HG02798 (cell line): Measurements from ENCODE around the gene TBC1D14.
"Not testable (repeated sequence)": the region's sequence is repeated elsewhere in the genome, so short reads cannot be mapped to it uniquely, and the experiment has no call there.

Experiments used
- ATAC-seq: cut with Tn5 transposase; IDR thresholded peaks from one replicate; pipeline ENCODE4 v1.9.1; 2021; ENCODE audit warnings: mild to moderate bottlenecking; ENCODE audit not compliant: unreplicated experiment, poor library complexity

The TBC1D14 gene

DNA sequence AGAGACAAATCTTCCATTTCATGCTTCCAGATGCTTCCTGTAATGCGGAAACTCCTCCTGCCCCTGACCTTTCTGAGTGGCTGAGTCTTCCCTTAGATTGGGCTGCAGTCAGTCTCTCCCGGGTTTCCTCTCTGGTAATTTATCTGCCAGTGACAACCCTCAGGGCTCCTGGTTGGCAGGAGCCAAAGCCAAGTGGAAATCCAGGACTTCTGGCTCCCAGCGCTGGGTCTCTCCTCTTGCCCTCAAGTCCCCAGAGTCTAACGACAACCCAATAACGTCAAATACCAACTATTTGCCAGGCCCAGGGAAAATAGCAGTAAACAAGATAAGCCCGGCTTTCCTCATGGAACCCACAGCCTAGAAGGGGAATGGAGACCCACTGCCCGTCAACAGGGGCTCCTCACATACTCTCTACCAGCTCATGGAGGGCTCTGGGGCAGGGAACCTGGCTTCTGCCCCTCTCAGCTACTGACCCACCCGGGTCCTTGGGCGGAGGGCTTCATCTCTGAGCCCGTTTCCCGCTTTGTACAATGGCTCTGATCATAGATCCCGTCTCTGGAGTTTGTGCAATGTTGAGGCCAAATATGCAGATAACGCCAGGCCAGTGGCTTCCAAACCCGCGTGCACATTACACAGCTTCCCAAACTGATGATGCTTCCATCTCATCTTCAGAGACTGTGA, 1.1 kb upstream of the TBC1D14 start:
- ATAC-seq, result no peak

DNA sequence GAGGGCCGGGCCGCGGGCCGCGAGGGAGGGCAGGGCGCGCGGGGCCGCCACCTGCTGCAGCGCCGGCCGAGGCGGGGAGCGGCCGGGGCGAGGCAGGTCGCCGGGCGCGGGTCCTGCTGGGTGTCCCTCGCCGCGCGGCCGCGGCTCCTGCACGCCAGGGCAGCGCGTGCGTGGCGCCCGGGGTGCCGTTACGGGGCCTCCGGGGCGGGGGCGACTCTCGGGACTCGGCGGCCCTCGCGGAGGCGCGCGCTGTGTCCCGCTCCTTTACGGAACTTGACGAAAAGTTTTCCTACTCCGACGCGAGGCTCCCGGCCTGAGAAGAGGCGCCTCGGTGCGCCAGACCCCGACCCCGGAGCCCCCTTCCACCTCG, 329 bp downstream of the TBC1D14 start:
- peak; percentile 36 for ATAC-seq

DNA sequence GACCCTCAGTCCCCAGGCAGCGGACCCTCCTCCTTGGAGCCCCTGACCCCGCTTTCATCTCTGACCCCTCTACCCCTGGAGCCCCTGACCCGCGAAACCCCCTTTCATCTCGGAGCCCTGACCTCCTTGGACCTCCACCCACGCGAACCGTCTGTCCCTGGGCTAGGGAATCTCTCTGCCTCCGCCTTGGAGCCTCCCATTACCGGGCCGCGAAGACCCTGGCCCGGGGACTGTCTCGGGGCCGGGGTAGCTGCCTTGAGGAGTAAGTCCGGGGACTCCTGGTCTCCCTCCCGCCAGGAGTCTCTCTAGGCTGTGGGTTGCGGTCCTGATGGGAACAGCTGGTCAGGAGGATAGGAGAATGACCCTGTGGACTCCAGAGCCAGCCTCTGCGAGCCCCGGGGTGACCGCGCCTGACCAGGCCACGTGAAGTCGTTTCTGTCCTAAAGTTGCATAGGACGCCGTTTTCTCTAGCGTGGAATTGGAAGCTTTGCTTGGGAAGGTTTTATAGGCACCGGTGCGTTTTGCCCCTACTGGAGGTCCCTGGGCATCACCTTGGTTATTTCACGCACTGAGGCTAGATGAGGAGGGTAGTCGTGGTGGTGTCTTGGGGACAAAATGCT, 824 bp downstream of the TBC1D14 start:
- ATAC-seq, result no peak

DNA sequence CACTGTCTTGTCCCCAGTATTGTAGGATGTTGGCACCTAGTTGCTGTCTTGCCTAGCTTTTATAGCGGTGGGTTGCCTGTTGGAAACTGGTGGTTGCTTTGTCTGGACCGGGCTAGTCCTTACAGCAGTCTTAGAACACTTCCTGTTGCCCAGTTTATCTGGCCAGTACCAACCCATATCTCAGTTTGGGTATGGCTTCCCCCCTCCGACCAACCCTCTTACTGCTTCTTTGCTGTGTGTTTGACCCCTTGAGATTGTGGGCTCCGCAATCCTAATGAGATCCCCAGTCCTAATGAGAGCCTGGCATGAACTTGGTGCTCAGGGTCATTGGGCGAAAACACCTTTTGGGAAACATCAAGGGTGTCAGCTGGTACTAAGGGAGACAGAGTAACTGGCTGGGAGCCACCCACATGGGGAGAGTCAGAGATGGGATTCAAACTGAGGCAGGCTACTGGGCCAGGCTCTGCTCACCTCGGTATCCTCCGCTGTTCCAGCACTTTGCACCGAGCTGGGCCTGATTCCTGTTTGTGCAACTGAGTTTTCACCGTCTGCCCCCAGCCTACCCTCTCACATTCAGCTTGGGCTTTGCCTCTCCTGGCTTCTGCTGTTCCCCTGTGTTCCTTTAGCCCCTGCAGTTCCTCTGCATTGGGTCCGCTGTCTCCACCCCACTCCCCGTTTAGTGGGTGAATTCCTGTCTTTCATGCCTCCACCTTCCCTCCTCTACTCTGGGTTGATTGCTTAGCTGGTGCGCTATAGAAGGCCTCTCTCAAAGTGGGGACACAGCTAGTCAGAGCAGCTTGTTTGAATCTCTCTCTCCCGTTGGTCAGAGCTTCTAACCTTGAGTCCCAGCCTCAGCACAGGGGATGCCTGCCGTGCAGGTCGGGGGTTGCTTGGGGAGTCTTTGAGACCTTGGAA, 1.6 kb downstream of the TBC1D14 start:
- no peak for ATAC-seq

DNA sequence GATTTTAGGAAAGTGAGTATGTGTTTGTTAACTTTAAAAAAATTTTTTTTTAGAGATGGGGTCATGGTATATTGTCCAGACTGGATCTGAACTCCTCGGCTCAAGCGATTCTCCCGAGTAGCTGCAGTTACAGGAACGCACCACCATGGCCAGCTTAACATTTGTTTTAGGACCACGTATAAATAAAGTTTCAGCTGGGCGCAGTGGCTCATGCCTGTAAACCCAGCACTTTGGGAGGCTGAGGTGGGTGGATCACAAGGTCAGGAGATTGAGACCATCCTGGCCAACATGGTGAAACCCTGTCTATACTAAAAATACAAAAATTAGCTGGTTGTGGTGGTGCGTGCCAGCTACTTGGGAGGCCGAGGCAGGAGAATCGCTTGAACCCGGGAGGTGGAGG, 2.3 kb downstream of the TBC1D14 start:
- ATAC-seq, result not testable (repeated sequence)

DNA sequence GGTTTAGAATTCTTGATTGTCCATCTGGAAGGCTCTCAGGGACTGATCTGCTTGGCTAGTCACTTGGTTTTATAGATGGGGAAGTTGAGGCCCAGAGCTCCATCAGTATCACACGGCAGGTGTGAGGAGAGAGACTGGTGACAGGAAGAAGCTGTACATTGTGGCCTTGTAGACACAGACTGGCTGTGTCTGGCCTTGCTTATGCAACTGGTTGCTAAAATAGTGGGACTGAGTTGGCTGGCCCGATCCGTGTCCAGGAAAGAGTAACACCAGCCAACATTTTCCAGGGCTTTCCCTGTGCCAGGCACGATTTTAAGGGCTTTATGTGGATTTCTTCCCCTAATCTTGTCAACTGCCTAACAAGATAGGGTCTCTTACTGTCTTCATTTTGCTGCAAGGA, 2.8 kb downstream of the TBC1D14 start:
- ATAC-seq, result no peak

DNA sequence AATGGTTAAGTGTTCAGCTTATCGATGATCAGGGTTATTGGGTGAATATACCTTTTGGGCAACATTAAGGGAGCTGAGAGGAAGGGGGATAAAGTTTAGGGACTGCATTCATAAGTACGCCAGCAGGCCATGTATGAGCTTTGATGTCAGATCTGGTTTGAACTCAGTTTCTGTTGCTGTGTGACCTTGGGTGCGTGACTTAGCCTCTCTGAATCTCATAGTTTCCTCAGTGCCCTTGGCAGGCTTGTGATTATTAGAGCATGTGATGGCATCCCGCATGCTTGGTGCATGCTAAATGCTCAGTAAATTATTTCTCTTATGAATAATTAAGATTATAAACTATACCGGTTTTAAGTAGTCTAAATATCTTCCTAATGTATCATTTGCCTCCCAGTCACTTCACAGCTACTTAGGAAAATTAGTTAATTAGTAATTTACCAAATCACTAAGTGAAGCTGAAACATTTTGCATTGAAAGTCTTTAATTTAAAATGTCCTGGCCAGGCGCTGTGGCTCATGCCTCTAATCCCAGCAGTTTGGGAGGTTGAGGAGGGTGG, 3.8 kb downstream of the TBC1D14 start:
- ATAC-seq, result no peak

DNA sequence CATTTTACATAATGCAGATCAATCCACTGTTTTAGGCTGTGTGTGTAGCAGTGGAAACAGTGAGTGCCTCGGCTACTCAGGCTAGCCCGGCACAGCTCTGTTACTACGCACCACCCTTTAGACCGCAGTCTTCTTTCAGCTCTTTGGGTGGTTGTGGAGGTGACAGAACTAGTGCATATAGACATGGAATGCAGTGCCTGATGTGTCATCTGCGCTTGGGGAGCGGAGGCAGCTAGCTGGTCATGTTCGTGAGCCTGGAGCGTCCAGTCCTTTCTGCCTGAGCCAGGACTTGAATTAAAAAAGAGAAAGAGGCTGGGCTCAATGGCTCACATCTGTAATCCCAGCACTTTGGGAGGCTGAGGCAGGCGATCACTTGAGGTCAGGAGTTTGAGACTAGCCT, 4.8 kb downstream of the TBC1D14 start:
- no peak for ATAC-seq

DNA sequence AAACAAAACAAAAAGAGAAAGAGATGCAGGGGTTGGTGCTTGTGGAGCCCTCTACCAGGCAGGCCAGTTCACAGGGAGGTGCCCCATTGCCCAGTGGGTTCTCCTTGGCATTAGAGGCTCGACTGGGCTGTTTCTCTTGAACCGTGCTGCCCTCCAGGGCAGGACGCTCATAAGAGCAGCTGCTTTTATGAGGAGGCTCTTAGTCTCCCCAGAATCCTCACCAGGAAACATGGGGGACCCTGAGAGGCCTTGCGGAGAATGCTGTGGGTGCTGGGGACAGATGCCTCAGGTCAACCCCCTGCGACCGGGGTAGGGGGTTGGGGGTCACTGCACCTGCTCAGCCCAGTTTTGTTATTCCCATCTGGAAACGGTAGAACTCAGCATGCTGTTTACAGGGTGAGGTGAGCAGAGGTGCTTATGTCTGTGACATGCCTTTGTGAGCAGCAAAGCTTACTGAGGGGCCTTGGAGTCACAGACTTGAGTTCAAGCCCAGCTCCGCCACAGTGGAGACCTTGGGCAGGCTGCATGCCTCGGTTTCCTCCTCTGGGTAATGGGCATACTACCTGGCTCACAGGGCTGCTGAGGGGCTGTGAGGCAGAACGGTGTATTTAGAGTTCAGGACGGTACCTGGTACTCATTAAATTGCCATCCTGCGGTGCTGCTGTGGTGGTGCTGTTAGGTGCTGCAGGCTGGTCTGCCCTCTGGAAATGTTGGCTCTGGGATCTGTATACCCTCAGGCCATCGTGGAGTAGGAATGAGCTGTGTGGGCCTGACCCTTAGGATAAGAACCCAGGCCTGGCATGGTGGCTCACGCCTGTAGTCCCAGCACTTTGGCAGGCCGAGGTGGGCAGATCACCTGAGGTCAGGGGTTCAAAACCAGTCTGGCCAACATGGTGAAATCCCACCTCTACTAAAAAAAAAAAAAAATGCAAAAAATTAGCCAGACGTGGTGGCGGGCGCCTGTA, 5.7 kb downstream of the TBC1D14 start:
- no peak for ATAC-seq

DNA sequence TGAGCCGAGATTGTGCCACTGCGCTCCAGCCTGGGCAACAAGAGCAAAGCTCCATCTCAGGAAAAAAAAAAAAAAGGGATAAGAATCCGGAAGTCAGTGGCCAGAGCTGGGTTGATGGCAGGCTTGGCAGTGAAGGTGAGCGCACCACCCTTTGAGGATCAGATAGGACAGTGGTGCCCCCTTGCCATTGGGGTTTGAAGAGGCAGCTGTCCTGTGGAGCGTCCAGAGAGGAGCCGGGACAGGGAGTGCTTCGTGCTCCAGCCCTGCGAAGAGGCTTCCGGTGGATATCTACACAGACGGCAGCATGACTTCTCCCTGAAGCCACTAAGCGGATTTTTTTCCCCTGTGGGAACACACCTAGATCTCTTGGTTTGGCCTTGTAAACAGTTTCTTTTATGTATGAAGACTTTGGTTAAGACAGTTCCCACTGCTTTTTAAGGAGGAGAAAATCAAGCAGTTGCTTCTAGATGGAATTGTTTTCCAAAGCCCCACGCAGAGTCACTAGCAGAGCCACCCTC, 6.5 kb downstream of the TBC1D14 start:
- no peak for ATAC-seq

DNA sequence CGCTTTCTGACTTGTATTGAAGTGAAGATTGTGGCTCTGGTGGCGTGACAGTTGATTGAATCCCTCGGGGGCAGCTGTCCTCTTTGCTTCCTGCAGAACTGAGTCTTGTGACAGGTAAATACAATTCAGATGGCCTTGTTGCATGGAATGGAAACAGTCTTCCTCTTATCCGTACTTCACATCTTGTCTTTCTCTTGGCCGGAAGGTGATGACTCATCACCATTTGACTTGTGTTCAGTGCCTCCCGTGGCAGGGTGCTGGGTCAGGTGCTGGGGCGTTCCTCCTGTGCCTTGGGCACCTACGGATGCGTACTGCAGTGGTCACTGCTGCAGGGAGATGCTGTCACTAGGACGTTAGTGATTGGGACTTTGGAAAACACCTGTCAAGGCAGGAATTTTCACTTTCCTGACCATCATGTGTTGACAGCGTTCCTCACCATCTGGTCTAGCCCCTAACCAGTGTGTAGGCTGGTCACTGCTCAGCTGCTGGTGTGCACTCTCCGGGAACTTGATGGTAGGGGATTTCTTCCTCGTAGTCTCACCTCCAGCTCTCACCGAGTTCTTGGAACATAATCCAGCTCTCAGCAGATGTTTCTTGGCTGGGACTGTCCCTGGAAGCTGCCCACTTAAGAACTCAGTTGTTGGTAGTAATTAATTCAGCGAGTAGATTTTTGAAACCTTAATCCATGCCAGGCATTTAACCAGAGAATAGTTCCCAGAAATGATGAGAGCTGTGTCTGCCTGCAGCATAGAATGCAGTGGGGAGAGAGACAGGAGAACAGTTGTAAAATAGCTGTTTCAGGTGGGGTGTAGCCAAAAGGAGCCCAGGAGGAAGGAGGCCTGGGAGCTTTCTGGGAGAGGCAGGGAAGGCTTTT, 7.2 kb downstream of the TBC1D14 start:
- ATAC-seq, result no peak

DNA sequence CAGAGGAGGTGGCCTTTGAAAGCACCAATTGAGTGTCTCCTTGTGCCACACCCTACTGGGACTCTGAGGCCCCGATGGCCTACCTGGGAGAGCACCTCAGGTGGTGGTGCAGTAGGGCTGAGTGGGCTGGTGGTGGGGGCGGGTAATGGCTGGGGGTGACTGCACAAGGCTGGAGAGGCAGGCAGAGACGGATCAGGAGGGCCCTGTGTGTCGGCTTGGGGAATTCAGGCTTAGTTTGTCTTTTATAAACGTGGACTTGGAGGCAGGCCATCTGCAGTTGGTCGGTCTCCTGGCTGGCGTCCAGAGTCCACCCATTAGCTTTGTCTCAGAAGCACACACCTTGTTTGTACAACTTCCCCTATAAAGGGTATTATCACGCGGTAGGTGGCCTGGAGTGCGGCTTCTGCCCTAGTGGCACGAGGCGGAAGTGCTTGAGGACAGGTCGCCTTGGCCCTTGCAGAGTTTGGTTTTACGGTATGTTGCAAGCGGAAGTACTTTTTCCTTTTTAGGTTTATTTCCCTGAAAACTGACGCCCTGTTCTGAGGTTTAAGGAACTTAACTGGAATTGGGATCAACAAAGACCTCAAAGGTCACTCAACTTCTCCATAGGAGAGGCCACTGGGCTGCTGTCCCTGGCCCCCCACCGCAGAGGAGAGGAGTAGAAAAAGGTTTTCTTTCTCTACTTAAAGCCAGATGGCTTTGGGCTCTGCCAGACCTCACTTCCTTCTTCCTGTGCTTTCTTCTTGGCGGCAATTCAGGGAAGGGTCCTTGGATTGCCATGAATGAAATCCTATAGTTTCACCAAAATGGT, 8.0 kb downstream of the TBC1D14 start:
- ATAC-seq, result peak; percentile 70

DNA sequence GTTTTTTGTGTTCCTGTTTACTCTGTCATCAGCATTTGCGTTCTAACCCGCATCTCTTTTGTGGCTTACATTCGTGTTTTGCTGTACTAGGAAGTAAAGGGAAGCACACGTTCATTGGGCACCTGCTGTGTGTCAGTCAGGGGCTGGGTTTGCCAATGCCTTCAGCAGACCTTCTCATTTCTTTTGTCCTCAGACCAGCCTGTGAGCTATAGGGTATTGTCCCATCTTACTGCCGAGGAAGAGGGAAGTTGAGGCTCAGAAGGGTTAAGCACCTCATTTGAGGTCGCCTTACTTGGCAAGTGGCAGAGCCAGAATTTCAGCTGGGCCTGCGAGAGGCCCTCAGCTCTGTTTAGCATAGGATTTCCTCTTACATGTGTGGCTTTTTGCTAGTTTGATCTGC, 8.7 kb downstream of the TBC1D14 start:
- ATAC-seq, result no peak

DNA sequence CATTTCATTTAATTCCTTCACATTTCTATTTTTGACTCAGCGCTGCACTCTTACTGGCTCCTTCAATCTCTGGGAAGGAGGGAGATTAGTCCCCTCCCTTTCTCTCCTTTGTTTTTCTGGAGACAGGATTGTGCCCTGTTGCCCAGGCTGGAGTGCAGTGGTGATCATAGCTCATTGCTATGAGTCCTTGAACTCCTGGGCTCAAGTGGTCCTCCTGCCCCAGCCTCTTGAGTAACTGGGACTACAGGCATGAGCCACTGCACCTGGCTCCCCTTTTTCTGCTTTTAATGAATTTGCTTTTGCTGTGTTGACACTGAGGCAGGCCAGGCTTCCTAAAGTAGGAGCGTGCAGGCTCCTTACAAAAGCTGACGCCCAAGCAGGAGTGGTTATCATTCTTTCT, 10.5 kb downstream of the TBC1D14 start:
- ATAC-seq, result no peak

DNA sequence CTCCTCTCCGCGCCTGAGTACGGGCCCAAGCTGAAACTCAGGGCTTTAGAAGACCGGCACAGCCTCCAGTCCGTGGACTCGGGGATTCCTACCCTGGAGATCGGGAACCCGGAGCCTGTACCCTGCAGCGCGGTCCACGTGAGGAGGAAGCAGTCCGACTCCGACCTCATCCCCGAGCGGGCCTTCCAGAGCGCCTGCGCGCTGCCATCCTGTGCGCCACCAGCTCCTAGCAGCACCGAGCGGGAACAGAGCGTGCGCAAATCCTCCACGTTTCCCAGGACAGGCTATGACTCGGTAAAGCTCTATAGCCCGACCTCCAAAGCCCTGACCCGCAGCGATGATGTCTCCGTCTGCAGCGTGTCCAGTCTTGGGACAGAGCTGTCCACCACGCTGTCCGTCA, 13.9 kb downstream of the TBC1D14 start:
- no peak for ATAC-seq

DNA sequence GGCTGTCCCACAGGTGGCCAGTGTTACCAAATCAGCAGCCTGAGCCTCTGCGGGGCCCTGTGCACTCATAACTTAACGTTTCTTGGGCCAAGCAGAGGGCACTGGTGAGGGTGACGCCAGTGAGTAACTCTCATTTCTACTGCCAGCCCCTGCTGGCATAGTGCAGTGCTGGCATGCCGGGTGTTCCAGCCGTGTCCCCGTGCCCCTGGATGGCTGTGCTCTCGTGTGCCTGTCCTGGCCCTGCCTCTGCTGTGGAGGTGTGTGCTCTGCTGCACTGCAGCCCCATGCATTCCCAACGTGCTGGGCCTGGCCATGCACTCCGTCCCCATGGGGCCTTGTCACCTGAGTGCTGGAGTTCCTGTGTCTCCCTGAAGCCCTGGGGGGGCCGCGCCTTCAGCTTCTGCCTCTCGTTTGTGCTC, 14.7 kb downstream of the TBC1D14 start:
- ATAC-seq, result no peak

DNA sequence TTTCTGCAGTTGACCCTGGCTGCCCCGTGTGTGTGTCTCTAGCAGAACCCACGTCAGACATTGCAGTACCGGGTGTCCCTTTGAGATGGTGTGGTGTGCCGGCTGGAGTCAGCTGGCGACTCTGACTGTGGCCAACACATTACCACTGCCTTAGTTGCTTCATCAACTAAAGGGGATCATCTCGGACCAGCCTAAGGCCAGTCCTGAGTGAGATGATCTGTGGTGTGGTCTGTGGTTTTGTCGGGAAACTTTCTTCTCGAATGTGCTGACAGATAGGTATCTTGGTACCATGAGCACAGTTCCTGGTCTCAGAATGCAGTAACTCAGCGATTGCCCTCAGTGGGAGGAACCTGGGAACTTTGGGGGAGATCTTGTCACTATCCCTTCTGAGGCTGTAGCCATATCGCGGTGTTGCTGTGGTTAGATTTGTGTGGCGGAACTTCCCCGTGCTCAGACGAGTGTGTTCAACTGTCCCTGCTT, 15.8 kb downstream of the TBC1D14 start:
- no peak for ATAC-seq

DNA sequence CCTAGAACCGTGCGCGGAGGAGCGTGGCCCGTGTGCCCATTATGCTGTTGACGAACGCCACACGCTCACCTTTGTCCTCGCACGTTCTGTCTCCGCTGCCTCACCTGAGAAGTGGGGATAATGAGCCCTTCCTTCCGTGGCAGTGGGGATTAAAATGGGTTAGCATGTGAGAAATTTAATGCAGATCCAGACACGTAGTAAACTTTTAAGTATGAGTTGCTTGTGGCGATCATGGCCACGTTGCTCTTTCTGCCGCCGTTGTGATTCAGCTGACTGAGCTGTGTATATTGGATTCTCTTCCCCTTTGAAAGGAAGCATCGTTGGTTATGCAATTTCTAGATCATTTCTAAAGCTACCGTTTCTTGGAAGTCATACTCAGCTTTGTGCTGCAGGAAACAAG, 16.5 kb downstream of the TBC1D14 start:
- ATAC-seq, result no peak
